Osteoblast (primary cell): ENCODE measurements around the gene ST3GAL3. TPM values are rescaled to one million over a fixed set of nuclear protein-coding genes. Genes with fewer than 3 reads are reported as not detected.

Experiments
- DNase-seq: peaks from one replicate; pipeline ENCODE4 v3.0.0; 2011; ENCODE audit warnings: low spot score, mixed read lengths; ENCODE audit not compliant: insufficient read length; ENCODE audit errors: missing footprints
- H2AFZ ChIP-seq: 2 replicates; pipeline ENCODE4 v1.6.0; 2011; ENCODE audit warnings: mild to moderate bottlenecking, low read length
- H3K27ac ChIP-seq: 2 replicates; pipeline ENCODE4 v1.5.1; 2011; ENCODE audit warnings: mild to moderate bottlenecking, low read depth, low read length, moderate library complexity
- H3K27me3 ChIP-seq: 2 replicates; pipeline ENCODE4 v1.6.0; 2012; ENCODE audit warnings: mild to moderate bottlenecking, control low read depth, inconsistent platforms, low read length, moderate library complexity; ENCODE audit not compliant: insufficient read depth
- H3K36me3 ChIP-seq: 2 replicates; pipeline ENCODE4 v1.5.1; 2011; ENCODE audit warnings: mild to moderate bottlenecking, low read length, control low read depth, moderate library complexity; ENCODE audit not compliant: insufficient read depth
- H3K4me1 ChIP-seq: 2 replicates; pipeline ENCODE4 v1.5.1; 2011; ENCODE audit warnings: mild to moderate bottlenecking, low read length, control low read depth, moderate library complexity; ENCODE audit not compliant: insufficient read depth
- H3K4me2 ChIP-seq: 2 replicates; pipeline ENCODE4 v1.6.0; 2011; ENCODE audit warnings: mild to moderate bottlenecking, low read length; ENCODE audit not compliant: insufficient read depth
- H3K4me3 ChIP-seq: fragments of 200-600 bp; sonication (generic); 3 replicates; pipeline ENCODE4 v1.5.1; 2012; ENCODE audit warnings: mild to moderate bottlenecking, low read length, inconsistent platforms; ENCODE audit not compliant: insufficient read depth
- H3K79me2 ChIP-seq: 2 replicates; pipeline ENCODE4 v1.6.0; 2012; ENCODE audit warnings: mild to moderate bottlenecking, low read length, control low read depth, inconsistent platforms; ENCODE audit not compliant: insufficient read depth
- H3K9me3 ChIP-seq: 2 replicates; pipeline ENCODE4 v1.5.1; 2011; ENCODE audit warnings: low read depth, low read length, control low read depth
- H4K20me1 ChIP-seq: 2 replicates; pipeline ENCODE4 v1.6.0; 2012; ENCODE audit warnings: mild to moderate bottlenecking, low read length, control low read depth; ENCODE audit not compliant: insufficient read depth
- CTCF ChIP-seq: IDR thresholded peaks from 2 replicates; pipeline ENCODE4 v1.5.1; 2011; ENCODE audit warnings: mild to moderate bottlenecking, low read depth, low read length, moderate library complexity; ENCODE audit errors: extremely low read depth
- total RNA-seq: library from RNA; depleted of rRNA; stranded (reverse); fragments of >200 nt; gene quantifications from 2 replicates; pipeline ENCODE4 v1.2.3, GENCODE V29; 2012

Gene ST3GAL3
- total RNA-seq, 1 donor = 18.5 TPM

GRCh38 chr1:43976890-43977289 lies 269.6 kb downstream of the ST3GAL3 start:
- Histone ChIP-seq H3K79me2 (peaks cover 66% of the 10 kb centered on the region), H3K4me3 (no peak overlapping the region), H4K20me1 (peaks cover 42% of the 10 kb centered on the region), H2AFZ (no peak overlapping the region), H3K9me3 (no peaks in the 10 kb centered on the region), H3K36me3 (peaks cover 32% of the 10 kb centered on the region), H3K4me1 (peaks cover 44% of the 10 kb centered on the region), H3K4me2 (peak overlapping the region; percentile 96), H3K27ac (no peak overlapping the region), H3K27me3 (no peaks in the 10 kb centered on the region)
- no peak for TF ChIP-seq CTCF
- DNase-seq = peak; percentile 63

GRCh38 chr1:43977376-43978263 lies 270.3 kb downstream of the ST3GAL3 start:
- Histone ChIP-seq H2AFZ (no peak overlapping the region), H3K9me3 (no peaks in the 10 kb centered on the region), H3K4me1 (peaks cover 44% of the 10 kb centered on the region), H3K27ac (no peak overlapping the region), H3K27me3 (no peaks in the 10 kb centered on the region), H3K79me2 (peaks cover 73% of the 10 kb centered on the region), H4K20me1 (peaks cover 47% of the 10 kb centered on the region), H3K4me3 (no peak overlapping the region), H3K36me3 (peaks cover 31% of the 10 kb centered on the region), H3K4me2 (peak overlapping the region; percentile 90)
- DNase-seq = peak; percentile 76
- no peak for TF ChIP-seq CTCF

- peak overlapping the region; percentile 90 for H3K4me2 ChIP-seq
- peak; percentile 83 for DNase-seq
- no peaks in the 10 kb centered on the region for H3K27me3 ChIP-seq
- H3K27ac ChIP-seq = no peak overlapping the region
- H3K9me3 ChIP-seq = no peaks in the 10 kb centered on the region
- no peak for TF ChIP-seq CTCF
- no peak overlapping the region for H2AFZ ChIP-seq
- no peak overlapping the region for H3K4me3 ChIP-seq
- H3K79me2 ChIP-seq = peaks cover 79% of the 10 kb centered on the region
- peaks cover 44% of the 10 kb centered on the region for H3K4me1 ChIP-seq
- peaks cover 53% of the 10 kb centered on the region for H4K20me1 ChIP-seq
- peaks cover 31% of the 10 kb centered on the region for H3K36me3 ChIP-seq
Measured at GRCh38 chr1:43978264-43978550, 270.9 kb downstream of the ST3GAL3 start.

- H3K27ac ChIP-seq = peak within 1 kb of the TSS; percentile 54
- peaks cover 33% of the 10 kb centered on the region for H3K36me3 ChIP-seq
- H3K9me3 ChIP-seq = no peaks in the 10 kb centered on the region
- no peak for TF ChIP-seq CTCF
- peak; percentile 99 for DNase-seq
- H2AFZ ChIP-seq = peak within 1 kb of the TSS; percentile 75
- H4K20me1 ChIP-seq = peaks cover 58% of the 10 kb centered on the region
- peaks cover 82% of the 10 kb centered on the region for H3K79me2 ChIP-seq
- peak within 1 kb of the TSS; percentile 78 for H3K4me3 ChIP-seq
- H3K4me1 ChIP-seq = peaks cover 44% of the 10 kb centered on the region
- H3K27me3 ChIP-seq = no peaks in the 10 kb centered on the region
- peak within 1 kb of the TSS; percentile 90 for H3K4me2 ChIP-seq
Measured at GRCh38 chr1:43978551-43979260, 271.4 kb downstream of the ST3GAL3 start, which contains the start of gene B4GALT2. Gene B4GALT2, plus strand, starts transcription at chr1:43979210. Its CDS starts 1,951 bp downstream, at chr1:43981161.
